Testis (tissue), 3 donors: ENCODE results near the gene SEMA3E. TPM values are rescaled to one million over a fixed set of nuclear protein-coding genes. Genes with fewer than 3 reads are reported as not detected.

Source experiments
- DNase-seq: peaks from one replicate; pipeline ENCODE4 v3.0.0-alpha.2; 2019
- H3K27ac ChIP-seq, 2 donors: fragments of 200-600 bp; sonication (generic); one replicate each; pipeline ENCODE4 v1.5.1; 2019
- H3K27me3 ChIP-seq: fragments of 200-600 bp; sonication (generic); one replicate; pipeline ENCODE4 v1.5.1; 2019
- H3K36me3 ChIP-seq: fragments of 200-600 bp; sonication (generic); one replicate; pipeline ENCODE4 v1.5.1; 2017; ENCODE audit warnings: low read depth; ENCODE audit errors: missing control alignments
- H3K4me1 ChIP-seq: fragments of 200-600 bp; sonication (generic); one replicate; pipeline ENCODE4 v1.5.1; 2019
- H3K4me3 ChIP-seq, 2 donors: fragments of 200-600 bp; sonication (generic); one replicate each; pipeline ENCODE4 v1.5.1; 2017 to 2019
- H3K9me3 ChIP-seq: fragments of 200-600 bp; sonication (generic); one replicate; pipeline ENCODE4 v1.5.1; 2017
- CTCF ChIP-seq, 3 experiments: fragments of 450-650 bp in 2 of 3; fragments of 200-600 bp in 1 of 3; sonication (generic) in 1 of 3; IDR thresholded peaks; one replicate each; pipeline ENCODE4 v1.5.1; 2016 to 2019; ENCODE audit warnings: antibody characterized with exemption in 3 of 3, mild to moderate bottlenecking in 2 of 3, moderate library complexity in 1 of 3
- POLR2A ChIP-seq: fragments of 450-650 bp; IDR thresholded peaks from one replicate; pipeline ENCODE4 v1.6.1; 2017; ENCODE audit warnings: antibody characterized with exemption, mild to moderate bottlenecking, moderate library complexity
- WGBS, 2 donors: methylation state at CpG; one replicate each; pipeline ENCODE4 v1.1.5; 2018; 5-methylcytosine and 5-hydroxymethylcytosine counted together
- intact Hi-C: fragments of 100-400 bp; cut with DNase I; formaldehyde crosslinking; loops from one replicate; pipeline ENCODE4 v1.15.1; 2023; ENCODE audit warnings: low total_unique reads
- polyA plus RNA-seq: library from polyadenylated mRNA; stranded (reverse); fragments of 350-450 nt; fragmentation: Illumina TruSeq; extraction: RNeasy Lipid Tissue Mini Kit (QIAGEN cat#74804); gene quantifications from one replicate; pipeline ENCODE4 v1.2.3, GENCODE V29; 2014; ENCODE audit warnings: low read depth, low replicate concordance; ENCODE audit not compliant: insufficient read depth
- total RNA-seq, 2 donors: library from RNA; depleted of rRNA; stranded (reverse); fragments of >200 nt; gene quantifications; one replicate each; pipeline ENCODE4 v1.2.3, GENCODE V29; 2016

SEMA3E gene
- total and polyA plus RNA-seq, 3 donors from 2014 or later = 0.19 to 0.47 (median 0.36) TPM

- WGBS, 2 donors = 37 to 41% methylated on average over 3 of the region's 3 CpGs
- no peaks in the 10 kb centered on the region for H3K36me3 ChIP-seq
- intact Hi-C loops = no loop called here
- no peak overlapping the region for H3K27ac ChIP-seq
- no peaks in the 10 kb centered on the region for H3K4me1 ChIP-seq
- no peaks in the 10 kb centered on the region for H3K9me3 ChIP-seq
- DNase-seq = no peak
- no peaks in the 10 kb centered on the region for H3K27me3 ChIP-seq
- no peak for TF ChIP-seq POLR2A
- no peak for TF ChIP-seq CTCF (IDR thresholded peaks at IDR 0.05)
- no peak overlapping the region for H3K4me3 ChIP-seq
Observed at GRCh38 chr7:83528925-83529423, 120.0 kb downstream of the SEMA3E start.

GRCh38 chr7:83524277-83525075, 124.5 kb downstream of the SEMA3E start:
- no peak overlapping the region for H3K4me3 ChIP-seq
- H3K27ac ChIP-seq = no peak overlapping the region
- intact Hi-C loops = no loop called here
- WGBS, 2 donors = 83 to 88% methylated on average over 4 of the region's 4 CpGs
- no peaks in the 10 kb centered on the region for H3K4me1 ChIP-seq
- H3K27me3 ChIP-seq = no peaks in the 10 kb centered on the region
- DNase-seq = no peak
- TF ChIP-seq CTCF (IDR thresholded peaks at IDR 0.05) (no peak), POLR2A (no peak)
- no peaks in the 10 kb centered on the region for H3K9me3 ChIP-seq
- H3K36me3 ChIP-seq = no peaks in the 10 kb centered on the region

GRCh38 chr7:83520726-83521125, 128.2 kb downstream of the SEMA3E start:
- Histone ChIP-seq H3K27ac (no peak overlapping the region), H3K4me3 (no peak overlapping the region), H3K4me1 (no peaks in the 10 kb centered on the region), H3K27me3 (no peaks in the 10 kb centered on the region), H3K36me3 (no peaks in the 10 kb centered on the region), H3K9me3 (no peaks in the 10 kb centered on the region)
- WGBS, 2 donors = 16 to 21% methylated on average over 2 of the region's 2 CpGs
- intact Hi-C loops = no loop called here
- no peak for DNase-seq
- no peak for TF ChIP-seq CTCF (IDR thresholded peaks at IDR 0.05)
- no peak for TF ChIP-seq POLR2A

- 90 to 92% methylated on average over 2 of the region's 2 CpGs for WGBS, 2 donors
- no peak overlapping the region for H3K27ac ChIP-seq
- intact Hi-C loops = no loop called here
Observed at GRCh38 chr7:83519240-83519639, 129.7 kb downstream of the SEMA3E start.

More at GRCh38 chr7:83519240-83519639, 129.7 kb downstream of the SEMA3E start:
- TF ChIP-seq CTCF (IDR thresholded peaks at IDR 0.05) (no peak), POLR2A (no peak)
- no peaks in the 10 kb centered on the region for H3K9me3 ChIP-seq
- DNase-seq = no peak
- no peak overlapping the region for H3K4me3 ChIP-seq
- no peaks in the 10 kb centered on the region for H3K27me3 ChIP-seq
- no peaks in the 10 kb centered on the region for H3K36me3 ChIP-seq
- H3K4me1 ChIP-seq = no peaks in the 10 kb centered on the region
